Ovary (tissue), 9 donors: ENCODE results near the gene SRGAP3. TPM values are rescaled to one million over a fixed set of nuclear protein-coding genes. Genes with fewer than 3 reads are reported as not detected.

Source experiments
- DNase-seq, 5 donors: peaks; one replicate each; pipeline ENCODE4 v3.0.0-alpha.2; 2019 to 2020
- H3K27ac ChIP-seq, 2 donors: fragments of 200-600 bp; one replicate each; pipeline versions ENCODE4 v1.5.1 to v1.8.0; 2019 to 2022
- H3K27me3 ChIP-seq: fragments of 200-600 bp; one replicate; pipeline ENCODE4 v1.8.0; 2022
- H3K36me3 ChIP-seq: fragments of 200-600 bp; sonication (generic); one replicate; pipeline ENCODE4 v1.5.1; 2019
- H3K4me1 ChIP-seq: one replicate; pipeline ENCODE4 v1.8.1; 2013; ENCODE audit warnings: mild to moderate bottlenecking, moderate library complexity; ENCODE audit not compliant: insufficient read depth
- H3K4me3 ChIP-seq: fragments of 200-600 bp; sonication (generic); one replicate; pipeline ENCODE4 v1.5.1; 2017
- H3K9me3 ChIP-seq, 2 donors: fragments of 200-600 bp in 1 of 2; sonication (generic) in 1 of 2; one replicate each; pipeline versions ENCODE4 v1.5.1 to v1.8.1; 2013 to 2019; ENCODE audit warnings: mild to moderate bottlenecking in 1 of 2, moderate library complexity in 1 of 2
- CTCF ChIP-seq, 3 donors: fragments of 450-650 bp in 2 of 3; fragments of 200-600 bp in 1 of 3; IDR thresholded peaks; one replicate each; pipeline versions ENCODE4 v1.5.1 to v1.8.0; 2016 to 2022; ENCODE audit warnings: antibody characterized with exemption in 3 of 3, mild to moderate bottlenecking in 1 of 3
- EP300 ChIP-seq: sonication (generic); formaldehyde crosslinking; IDR thresholded peaks from one replicate; pipeline ENCODE4 v1.6.1; 2017; ENCODE audit warnings: antibody characterized with exemption
- POLR2A ChIP-seq: fragments of 450-650 bp; IDR thresholded peaks from one replicate; pipeline ENCODE4 v1.6.1; 2017; ENCODE audit warnings: antibody characterized with exemption, mild to moderate bottlenecking, moderate library complexity
- WGBS, 3 donors: extraction: QIAGEN DNeasy Blood & Tissue Kit in 1 of 3; methylation state at CpG; one replicate each; pipeline versions ENCODE4 v1.1.5 to v1.1.7; 2013 to 2017; 5-methylcytosine and 5-hydroxymethylcytosine counted together
- intact Hi-C, 4 donors: fragments of 100-400 bp; cut with DNase I; formaldehyde crosslinking; loops; one replicate each; pipeline versions ENCODE4 v1.11.0 to v1.15.1; 2022 to 2023
- polyA plus RNA-seq, 2 donors: library from polyadenylated mRNA; stranded (reverse); fragments of 200-250 nt in 1 of 2; fragments of 350-450 nt in 1 of 2; fragmentation: Illumina TruSeq in 1 of 2; extraction: RNeasy Lipid Tissue Mini Kit (QIAGEN cat#74804) in 1 of 2; gene quantifications; one replicate each; pipeline ENCODE4 v1.2.3, GENCODE V29; 2013 to 2014
- total RNA-seq, 7 donors: library from RNA; depleted of rRNA in 2 of 7; stranded (reverse); fragments of >200 nt in 2 of 7; fragmentation: NEBNext Ultra II Directional in 3 of 7; extraction: Animal tissue kit (Norgen Biotek cat#: 25700) in 3 of 7; gene quantifications; one replicate each; pipeline versions ENCODE4 v1.1.0 to v1.2.4, GENCODE V29; 2016 to 2023
- donor health status: DM: no; HTN: no; CAD: no; lungs with moderate emphysema.
- donor health status: DM: no; HTN: no; CAD: no.
- donor health status: Bipolar disorder and iron deficiency.
- donor health status: DM: yes; HTN: yes; CAD: no.
- donor health status: DM: no; HTN: no; CAD: no.
- donor health status: DM: yes; HTN: yes; CAD: no.

The SRGAP3 gene
- total and polyA plus RNA-seq, 9 donors = 2.1 to 36.8 (median 13.1) TPM

GRCh38 chr3:9276761-9277370, 27.4 kb upstream of the SRGAP3 start:
- TF ChIP-seq POLR2A = no peak
- no peak for TF ChIP-seq EP300
- TF ChIP-seq CTCF (IDR thresholded peaks at IDR 0.05) = no peak
- DNase-seq = no peak
- Histone ChIP-seq H3K27me3 (no peaks in the 10 kb centered on the region), H3K36me3 (no peaks in the 10 kb centered on the region), H3K4me3 (no peak overlapping the region), H3K27ac (no peak overlapping the region), H3K4me1 (no peaks in the 10 kb centered on the region), H3K9me3 (no peaks in the 10 kb centered on the region)
- intact Hi-C loops = no loop called here
- WGBS, 3 donors = 80 to 89% (median 87%) methylated on average over 6 of the region's 6 CpGs

- Histone ChIP-seq H3K36me3 (no peaks in the 10 kb centered on the region), H3K4me3 (no peak overlapping the region), H3K27me3 (no peaks in the 10 kb centered on the region), H3K4me1 (peaks cover 3% of the 10 kb centered on the region), H3K27ac (no peak overlapping the region), H3K9me3 (no peaks in the 10 kb centered on the region)
- WGBS, 3 donors = 64 to 70% (median 66%) methylated on average over 6 of the region's 6 CpGs
- TF ChIP-seq CTCF (IDR thresholded peaks at IDR 0.05) (no peak), EP300 (no peak), POLR2A (no peak)
- intact Hi-C loops = no loop called here
- DNase-seq = no peak
Measured at GRCh38 chr3:9271903-9272302, 22.5 kb upstream of the SRGAP3 start.

GRCh38 chr3:9270704-9271103, 21.3 kb upstream of the SRGAP3 start:
- intact Hi-C loops = no loop called here
- no peaks in the 10 kb centered on the region for H3K36me3 ChIP-seq
- 30 to 69% (median 44%) methylated on average over 4 of the region's 4 CpGs for WGBS, 3 donors
- no peak overlapping the region for H3K4me3 ChIP-seq
- H3K27me3 ChIP-seq = no peaks in the 10 kb centered on the region
- H3K9me3 ChIP-seq = no peaks in the 10 kb centered on the region
- DNase-seq = no peak
- no peak for TF ChIP-seq EP300
- no peak for TF ChIP-seq POLR2A
- TF ChIP-seq CTCF (IDR thresholded peaks at IDR 0.05) = no peak
- H3K27ac ChIP-seq = no peak overlapping the region
- H3K4me1 ChIP-seq = peaks cover 3% of the 10 kb centered on the region

GRCh38 chr3:9266716-9267115, 17.3 kb upstream of the SRGAP3 start:
- Histone ChIP-seq H3K27me3 (no peaks in the 10 kb centered on the region), H3K4me3 (no peak overlapping the region), H3K9me3 (no peaks in the 10 kb centered on the region), H3K36me3 (no peaks in the 10 kb centered on the region), H3K27ac (no peak overlapping the region), H3K4me1 (peaks cover 3% of the 10 kb centered on the region)
- no peak for DNase-seq
- intact Hi-C loops = no loop called here
- TF ChIP-seq EP300 = no peak
- TF ChIP-seq POLR2A = no peak
- 66 to 84% (median 83%) methylated on average over 3 of the region's 3 CpGs for WGBS, 3 donors

GRCh38 chr3:9260305-9260704, 10.9 kb upstream of the SRGAP3 start:
- intact Hi-C loops = no loop called here
- Histone ChIP-seq H3K4me1 (no peaks in the 10 kb centered on the region), H3K36me3 (no peaks in the 10 kb centered on the region), H3K4me3 (no peak overlapping the region), H3K9me3 (no peaks in the 10 kb centered on the region), H3K27me3 (no peaks in the 10 kb centered on the region), H3K27ac (no peak overlapping the region)
- TF ChIP-seq POLR2A = no peak
- no peak for TF ChIP-seq EP300
- no peak for TF ChIP-seq CTCF (IDR thresholded peaks at IDR 0.05)
- DNase-seq = no peak
- 87 to 90% (median 90%) methylated on average over 12 of the region's 12 CpGs for WGBS, 3 donors
